Upper lobe of left lung (tissue), 6 donors: ENCODE results near the gene DHRS13. TPM values are rescaled to one million over a fixed set of nuclear protein-coding genes. Genes with fewer than 3 reads are reported as not detected.

Source experiments
- ATAC-seq, 2 donors: fragments of 200-7000 bp; cut with Tn5 transposase; one replicate each; pipeline ENCODE4 v1.9.1; 2022; ENCODE audit warnings: mild to moderate bottlenecking in 2 of 2, moderate library complexity in 2 of 2; ENCODE audit not compliant: low FRiP score in 2 of 2
- DNase-seq, 2 donors: peaks; one replicate each; pipeline ENCODE4 v3.0.0-alpha.2; 2019 to 2020
- H3K27ac ChIP-seq, 4 donors: fragments of 200-600 bp; sonication (generic); one replicate each; pipeline ENCODE4 v1.5.1; 2016 to 2019
- H3K27me3 ChIP-seq, 4 donors: fragments of 200-600 bp; sonication (generic); one replicate each; pipeline ENCODE4 v1.5.1; 2017 to 2019
- H3K36me3 ChIP-seq, 4 donors: fragments of 200-600 bp; sonication (generic); one replicate each; pipeline ENCODE4 v1.5.1; 2016 to 2019
- H3K4me1 ChIP-seq, 4 donors: fragments of 200-600 bp; sonication (generic); one replicate each; pipeline ENCODE4 v1.5.1; 2018 to 2019
- H3K4me3 ChIP-seq, 4 donors: fragments of 200-600 bp; sonication (generic); one replicate each; pipeline ENCODE4 v1.5.1; 2017 to 2019; ENCODE audit warnings: mild to moderate bottlenecking in 2 of 4, moderate library complexity in 1 of 4
- H3K9me3 ChIP-seq, 4 donors: fragments of 200-600 bp; sonication (generic); one replicate each; pipeline ENCODE4 v1.5.1; 2018 to 2019
- EP300 ChIP-seq, 4 donors: sonication (generic); formaldehyde crosslinking; IDR thresholded peaks; one replicate each; pipeline ENCODE4 v1.5.1; 2017; ENCODE audit warnings: antibody characterized with exemption in 4 of 4, control low read depth in 2 of 4
- POLR2A ChIP-seq, 4 donors: fragments of 450-650 bp; IDR thresholded peaks; one replicate each; pipeline ENCODE4 v1.5.1; 2016 to 2017; ENCODE audit warnings: antibody characterized with exemption in 4 of 4, mild to moderate bottlenecking in 2 of 4
- POLR2AphosphoS5 ChIP-seq, 2 donors: sonication (generic); formaldehyde crosslinking; IDR thresholded peaks; one replicate each; pipeline ENCODE4 v1.5.1; 2017; ENCODE audit warnings: antibody characterized with exemption in 2 of 2
- WGBS, 2 donors: methylation state at CpG; one replicate each; pipeline ENCODE4 v1.1.5; 2017 to 2018; 5-methylcytosine and 5-hydroxymethylcytosine counted together
- total RNA-seq, 6 donors: library from RNA; depleted of rRNA in 4 of 6; stranded (reverse); fragments of >200 nt in 4 of 6; gene quantifications; one replicate each; pipeline versions ENCODE4 v1.1.0 to v1.2.1, GENCODE V29; 2016 to 2021
- TF ChIP-seq, protein P1 (sequence below), 6 experiments: fragments of 450-650 bp in 4 of 6; fragments of 200-600 bp in 2 of 6; sonication (generic) in 2 of 6; IDR thresholded peaks; one replicate each; pipeline ENCODE4 v1.5.1; 2016 to 2019; ENCODE audit warnings: antibody characterized with exemption in 6 of 6
- donor health status: DM: no; HTN: no; CAD: no; lungs with moderate emphysema.
- donor health status: DM: no; HTN: yes; CAD: no; lungs with severe emphysema.

DHRS13 gene
- total RNA-seq, 6 donors from 2014 or later = 2.1 to 21.8 (median 15.0) TPM

DNA sequence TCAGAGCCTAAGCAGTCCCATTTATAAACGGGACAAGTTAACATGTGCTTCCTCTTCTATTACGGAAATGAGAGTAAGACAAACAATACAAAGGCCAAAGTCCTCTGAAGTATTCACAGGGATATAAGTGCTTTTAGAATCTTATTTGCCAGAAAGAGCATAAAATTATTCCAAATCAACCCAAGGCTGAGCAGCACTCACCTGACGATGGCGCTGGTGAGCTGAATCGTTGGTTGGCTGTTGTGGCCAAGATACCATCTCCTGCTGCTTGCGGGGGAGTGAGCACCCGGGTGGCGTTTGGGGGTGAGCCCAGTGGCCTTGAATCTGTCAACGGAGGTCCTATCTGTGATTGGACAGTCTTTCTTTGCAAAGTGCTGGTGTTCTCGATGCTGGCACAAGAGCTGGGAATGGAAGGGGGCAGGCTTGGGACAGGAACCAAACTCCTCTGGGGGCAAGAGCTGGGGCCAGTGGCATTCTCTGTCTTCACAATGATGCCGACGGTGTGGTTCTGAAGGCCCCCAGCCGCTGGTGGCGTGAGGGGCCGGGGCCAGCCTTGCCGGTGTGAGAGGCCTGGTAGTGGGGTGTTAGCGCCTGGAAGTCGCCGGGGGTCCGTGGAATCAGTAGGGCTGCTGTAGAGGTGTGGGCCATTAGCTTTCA, 9.5 kb upstream of the DHRS13 start:
- DNase-seq (peak in 1 of 2 donors; percentile 58), ATAC-seq (no peak)
- Histone ChIP-seq H3K4me3 (no peak overlapping the region), H3K4me1 (peaks cover 23 to 31% (median 26%) of the 10 kb centered on the region in 4 donors), H3K36me3 (peaks cover 42 to 98% (median 92%) of the 10 kb centered on the region in 4 donors), H3K27ac (peak overlapping the region in 3 of 4 donors; percentile 13 to 82 (median 67)), H3K9me3 (no peaks in the 10 kb centered on the region), H3K27me3 (no peaks in the 10 kb centered on the region)
- WGBS, 2 donors = 57 to 69% methylated on average over 14 to 16 of the region's 20 CpGs
- TF ChIP-seq, protein P1, sequence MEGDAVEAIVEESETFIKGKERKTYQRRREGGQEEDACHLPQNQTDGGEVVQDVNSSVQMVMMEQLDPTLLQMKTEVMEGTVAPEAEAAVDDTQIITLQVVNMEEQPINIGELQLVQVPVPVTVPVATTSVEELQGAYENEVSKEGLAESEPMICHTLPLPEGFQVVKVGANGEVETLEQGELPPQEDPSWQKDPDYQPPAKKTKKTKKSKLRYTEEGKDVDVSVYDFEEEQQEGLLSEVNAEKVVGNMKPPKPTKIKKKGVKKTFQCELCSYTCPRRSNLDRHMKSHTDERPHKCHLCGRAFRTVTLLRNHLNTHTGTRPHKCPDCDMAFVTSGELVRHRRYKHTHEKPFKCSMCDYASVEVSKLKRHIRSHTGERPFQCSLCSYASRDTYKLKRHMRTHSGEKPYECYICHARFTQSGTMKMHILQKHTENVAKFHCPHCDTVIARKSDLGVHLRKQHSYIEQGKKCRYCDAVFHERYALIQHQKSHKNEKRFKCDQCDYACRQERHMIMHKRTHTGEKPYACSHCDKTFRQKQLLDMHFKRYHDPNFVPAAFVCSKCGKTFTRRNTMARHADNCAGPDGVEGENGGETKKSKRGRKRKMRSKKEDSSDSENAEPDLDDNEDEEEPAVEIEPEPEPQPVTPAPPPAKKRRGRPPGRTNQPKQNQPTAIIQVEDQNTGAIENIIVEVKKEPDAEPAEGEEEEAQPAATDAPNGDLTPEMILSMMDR (IDR thresholded peaks at IDR 0.05) = peak in 1 of 6 experiments; percentile 41
- TF ChIP-seq EP300 (IDR thresholded peaks at IDR 0.05) = no peak

DNA sequence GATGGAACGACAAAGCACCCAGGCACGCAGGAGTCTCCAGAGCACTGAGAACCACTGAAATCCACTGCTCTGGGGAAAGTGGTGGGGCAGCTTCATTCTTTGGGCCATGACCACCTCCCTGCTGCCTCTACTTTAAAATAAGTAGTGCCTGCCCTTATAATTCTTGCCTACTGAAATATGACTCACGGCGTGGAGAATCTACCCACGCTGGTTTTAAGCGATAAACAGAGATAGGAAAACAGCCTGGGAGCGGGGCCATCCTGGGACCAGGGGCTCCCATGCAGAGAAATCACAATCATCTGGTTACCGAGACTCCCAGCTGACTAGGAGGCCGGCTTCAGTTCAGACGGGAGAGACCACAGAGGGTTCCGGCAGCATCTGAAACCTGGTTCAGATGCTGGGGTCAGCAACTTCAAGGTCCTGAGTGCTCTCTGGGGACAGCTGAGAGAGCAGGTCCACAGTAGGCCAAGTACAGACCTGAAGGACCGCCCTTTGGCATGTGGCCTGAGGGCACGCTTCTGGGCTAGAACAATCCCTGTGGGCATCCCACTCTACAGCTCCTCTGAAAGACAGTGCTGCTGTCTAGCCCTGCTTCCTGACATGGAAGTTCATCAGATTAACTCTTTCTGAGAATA, 8.6 kb upstream of the DHRS13 start:
- Histone ChIP-seq H3K9me3 (no peaks in the 10 kb centered on the region), H3K4me3 (no peak overlapping the region), H3K36me3 (peaks cover 36 to 98% (median 91%) of the 10 kb centered on the region in 4 donors), H3K27ac (peak overlapping the region in 3 of 4 donors; percentile 22 to 82 (median 67)), H3K27me3 (no peaks in the 10 kb centered on the region), H3K4me1 (peaks cover 23 to 31% (median 27%) of the 10 kb centered on the region in 4 donors)
- DNase-seq (no peak), ATAC-seq (no peak)
- no peak for TF ChIP-seq POLR2A (IDR thresholded peaks at IDR 0.05)
- no peak for TF ChIP-seq EP300 (IDR thresholded peaks at IDR 0.05)
- WGBS, 2 donors = 92 to 94% methylated on average over 12 to 13 of the region's 13 CpGs

DNA sequence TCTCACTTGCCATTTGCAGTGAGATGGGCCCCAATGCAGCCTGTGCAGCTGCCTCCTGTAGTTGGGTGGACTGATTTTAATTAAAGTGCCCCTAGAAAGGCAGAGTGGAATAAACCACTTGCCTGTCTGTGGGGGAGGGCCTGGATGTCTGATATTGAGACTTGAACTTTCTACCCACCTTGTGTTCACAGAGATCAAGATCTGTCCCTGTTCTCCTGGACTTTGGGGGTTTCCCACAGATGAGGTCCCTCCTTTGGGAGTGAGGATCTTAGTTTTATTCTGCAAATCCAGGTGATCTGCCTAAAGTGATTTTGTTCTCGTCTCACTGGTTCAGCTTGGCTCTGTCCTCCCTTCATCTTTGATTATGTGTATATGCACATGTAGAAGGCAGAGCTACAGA, 7.7 kb upstream of the DHRS13 start:
- no peak for ATAC-seq
- DNase-seq = no peak
- Histone ChIP-seq H3K27me3 (no peaks in the 10 kb centered on the region), H3K4me3 (no peak overlapping the region), H3K4me1 (peaks cover 23 to 31% (median 27%) of the 10 kb centered on the region in 4 donors), H3K36me3 (peaks cover 32 to 98% (median 91%) of the 10 kb centered on the region in 4 donors), H3K27ac (peak overlapping the region in 1 of 4 donors; percentile 4), H3K9me3 (no peaks in the 10 kb centered on the region)
- 100% methylated on average over 1 of the region's 1 CpG for WGBS, 2 donors
- TF ChIP-seq EP300 (IDR thresholded peaks at IDR 0.05) = no peak
- TF ChIP-seq, protein P1 (IDR thresholded peaks at IDR 0.05) = no peak
- no peak for TF ChIP-seq POLR2A (IDR thresholded peaks at IDR 0.05)
- TF ChIP-seq POLR2AphosphoS5 (IDR thresholded peaks at IDR 0.05) = no peak

DNA sequence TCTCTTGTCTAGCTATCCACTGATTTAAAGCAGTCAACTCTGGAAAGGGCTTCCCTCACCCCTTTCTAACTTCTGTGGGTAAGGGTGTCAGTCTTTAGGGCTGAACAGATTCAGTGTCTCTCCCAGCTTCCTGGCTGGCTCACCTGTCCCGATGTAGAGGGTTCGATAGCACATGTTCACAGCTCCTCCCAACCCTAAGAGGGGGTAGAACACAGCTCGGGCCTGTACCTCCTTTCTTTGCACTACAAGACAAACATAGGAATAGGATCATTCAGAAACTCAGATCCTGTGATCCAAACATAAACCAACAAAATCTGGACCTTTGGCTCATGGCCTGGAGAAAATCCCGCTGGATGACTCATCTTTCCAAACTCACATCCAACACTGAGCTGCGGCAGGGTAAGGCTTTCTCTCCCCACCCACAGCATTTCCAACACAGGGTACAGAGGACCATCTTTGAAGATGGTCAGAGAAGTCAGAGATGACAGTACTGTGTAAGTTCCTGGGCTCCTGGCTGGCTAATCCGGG, 5.8 kb upstream of the DHRS13 start:
- TF ChIP-seq, protein P1 (IDR thresholded peaks at IDR 0.05) = no peak
- TF ChIP-seq POLR2A (IDR thresholded peaks at IDR 0.05) (no peak), EP300 (IDR thresholded peaks at IDR 0.05) (no peak), POLR2AphosphoS5 (IDR thresholded peaks at IDR 0.05) (no peak)
- H3K27ac ChIP-seq = peak overlapping the region; percentile 38 to 74 (median 64)
- ATAC-seq = peak in 1 of 2 donors; percentile 73
- H3K4me3 ChIP-seq = no peak overlapping the region
- peaks cover 23 to 38% (median 30%) of the 10 kb centered on the region in 4 donors for H3K4me1 ChIP-seq
- 61 to 90% methylated on average over 3 to 6 of the region's 6 CpGs for WGBS, 2 donors
- peaks cover 27 to 84% (median 78%) of the 10 kb centered on the region in 4 donors for H3K36me3 ChIP-seq
- no peak for DNase-seq
- H3K9me3 ChIP-seq = no peaks in the 10 kb centered on the region
- no peaks in the 10 kb centered on the region for H3K27me3 ChIP-seq

DNA sequence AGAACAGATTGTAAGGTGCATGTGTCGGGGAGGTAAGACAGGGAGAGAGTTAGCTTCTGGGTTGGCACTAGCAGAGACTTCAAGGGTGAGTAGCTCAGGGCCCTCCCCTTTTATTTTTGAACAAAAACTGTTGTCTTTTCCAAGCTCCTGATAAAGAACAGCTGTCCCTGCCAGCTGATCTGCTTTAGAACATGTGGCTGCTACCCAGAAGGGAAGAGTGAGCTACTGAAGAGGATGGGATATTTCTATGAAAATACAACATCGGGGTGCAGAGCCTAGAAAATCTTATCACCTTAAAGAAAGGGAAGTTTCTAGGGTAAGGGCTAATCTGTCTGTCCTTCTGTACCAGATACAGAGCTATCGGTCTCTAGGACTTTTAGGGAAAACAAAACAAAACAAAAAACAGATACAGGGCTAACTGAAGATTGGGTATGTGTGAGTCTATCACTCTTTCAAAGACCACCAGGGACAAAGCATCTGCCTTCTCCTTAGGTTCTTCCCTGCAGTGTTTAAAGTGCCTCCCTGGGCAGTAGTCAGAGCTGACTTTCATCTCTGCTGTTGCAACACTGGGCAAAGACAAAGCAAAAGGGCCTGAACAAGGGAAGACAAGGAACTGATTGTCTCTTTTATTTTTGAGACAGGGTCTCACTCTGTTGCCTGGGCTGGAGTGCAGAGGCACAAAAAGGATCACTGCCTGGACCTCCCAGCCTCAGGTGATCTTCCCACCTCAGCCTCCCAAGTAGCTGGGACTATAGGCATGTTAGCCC, 5.0 kb upstream of the DHRS13 start:
- Histone ChIP-seq H3K36me3 (peaks cover 22 to 76% (median 70%) of the 10 kb centered on the region in 4 donors), H3K4me1 (peaks cover 26 to 45% (median 36%) of the 10 kb centered on the region in 4 donors), H3K4me3 (no peak overlapping the region), H3K9me3 (no peaks in the 10 kb centered on the region), H3K27me3 (no peaks in the 10 kb centered on the region), H3K27ac (peak overlapping the region; percentile 38 to 74 (median 64))
- TF ChIP-seq POLR2AphosphoS5 (IDR thresholded peaks at IDR 0.05) (no peak), POLR2A (IDR thresholded peaks at IDR 0.05) (no peak), EP300 (IDR thresholded peaks at IDR 0.05) (no peak)
- TF ChIP-seq, protein P1 (IDR thresholded peaks at IDR 0.05) = no peak
- ATAC-seq (no peak), DNase-seq (no peak)
- 79 to 90% methylated on average over 3 of the region's 3 CpGs for WGBS, 2 donors
